ENCODE measurements around the gene MAP7D3. TPM values are rescaled to one million over a fixed set of nuclear protein-coding genes. Genes with fewer than 3 reads are reported as not detected.

Gene MAP7D3
- total and polyA plus RNA-seq, 2 of the 8 experiments (the other 6 are each of a cell fraction or from before 2014, with no cell fraction given) = 4.8 to 19.6 TPM

GRCh38 chrX:136259543-136259942 lies 8.3 kb upstream of the MAP7D3 start:
- ChIA-PET CTCF (ENCODE audit: partially characterized antibody) (interaction anchor here (1.3 kb wide), 1 partner anchor 9 kb away, joined by 12 read pairs; no protein-coding TSS in a partner anchor), POLR2A (ENCODE audit: partially characterized antibody) (no interaction called here)
- Histone ChIP-seq H3K4me2 (ENCODE audit: insufficient read depth in 1 of 2, low read depth in 2 of 2, low read length in 2 of 2) (no peak overlapping the region), H3K79me2 (ENCODE audit: control insufficient read depth in 1 of 2, insufficient read depth in 2 of 2, low read length in 2 of 2) (no peaks in the 10 kb centered on the region), H2AK5ac (ENCODE audit: low read depth, low read length) (no peak overlapping the region), H3K27me3 (replicated peaks in 1 of 4; ENCODE audit: control insufficient read depth in 3 of 4, extremely low read depth in 1 of 4, insufficient read depth in 3 of 4, low read length in 3 of 4) (no peaks in the 10 kb centered on the region), H4K5ac (ENCODE audit: insufficient read length, low read depth, low read length) (no peak overlapping the region), H3K23me2 (ENCODE audit: low read depth, low read length) (no peaks in the 10 kb centered on the region), H3K36me3 (ENCODE audit: control insufficient read depth in 2 of 4, insufficient read depth in 4 of 4, low read length in 3 of 4) (no peaks in the 10 kb centered on the region), H4K8ac (ENCODE audit: extremely low read depth, insufficient read depth, low read length) (no peak overlapping the region), H3K79me1 (ENCODE audit: low read depth, low read length) (no peaks in the 10 kb centered on the region), H2BK120ac (replicated peaks; ENCODE audit: low read depth, low read length) (no peak overlapping the region), H3K27ac (ENCODE audit: low read depth, low read length) (no peak overlapping the region), H3K9me3 (ENCODE audit: insufficient read depth in 2 of 2, low read depth in 1 of 2, low read length in 1 of 2) (no peaks in the 10 kb centered on the region), H2AFZ (ENCODE audit: low read length) (no peak overlapping the region), H3K9ac (replicated peaks in 1 of 4; ENCODE audit: extremely low read depth in 1 of 4, low read depth in 3 of 4, low read length in 3 of 4) (no peak overlapping the region), H3K56ac (replicated peaks; ENCODE audit: insufficient read length, low read depth, low read length) (no peak overlapping the region), H2BK12ac (ENCODE audit: low read depth, low read length) (no peak overlapping the region), H3K18ac (ENCODE audit: extremely low read depth, low read length) (no peak overlapping the region), H3K14ac (ENCODE audit: insufficient read length) (no peak overlapping the region), H3K4ac (replicated peaks; ENCODE audit: insufficient read length, low read depth, low read length) (no peak overlapping the region), H4K91ac (replicated peaks; ENCODE audit: insufficient read length, low read length) (no peak overlapping the region), H3K4me3 (ENCODE audit: extremely low read depth in 1 of 4, insufficient read depth in 2 of 4, low read depth in 3 of 4, low read length in 4 of 4) (no peak overlapping the region), H2BK20ac (ENCODE audit: low read length) (no peak overlapping the region), H2BK15ac (ENCODE audit: low read length) (no peak overlapping the region), H2BK5ac (ENCODE audit: low read depth, low read length) (no peak overlapping the region), H4K20me1 (replicated peaks in 1 of 2; ENCODE audit: control insufficient read depth in 1 of 2, insufficient read depth in 2 of 2, low read length in 2 of 2) (no peaks in the 10 kb centered on the region), H3K4me1 (replicated peaks in 1 of 4; ENCODE audit: control insufficient read depth in 3 of 4, insufficient read depth in 4 of 4, low read length in 3 of 4) (no peaks in the 10 kb centered on the region), H3K23ac (ENCODE audit: insufficient read length) (no peak overlapping the region)
- whole genome bisulfite sequencing, 2 experiments (ENCODE audit: extremely low coverage in 1 of 2, insufficient coverage in 1 of 2, insufficient read length in 1 of 2, insufficient replicate concordance in 2 of 2, low coverage in 1 of 2, low lambda C conversion rate in 2 of 2, missing lambda C conversion rate in 1 of 2) = 80% methylated on average over 4 of the region's 4 CpGs; no CpG with 5 or more reads in 1 of the 2 experiments
- no peak for DNase-seq (ENCODE audit: low read depth in 1 of 2, low spot score in 2 of 2)
- FAIRE-seq = no peak
- TF ChIP-seq RAD21 (IDR thresholded peaks at IDR 0.05 in 1 of 2, conservative IDR thresholded peaks at IDR 0.05 in 1 of 2; ENCODE audit: low read depth in 2 of 2, low read length in 2 of 2) (no peak), GABPA (IDR thresholded peaks at IDR 0.05; ENCODE audit: borderline replicate concordance, insufficient read depth, low read length) (no peak), SAP30 (IDR thresholded peaks at IDR 0.05; ENCODE audit: insufficient read depth, insufficient replicate concordance, low read length) (no peak), E2F6 (IDR thresholded peaks at IDR 0.05) (no peak), SP2 (IDR thresholded peaks at IDR 0.05; ENCODE audit: low read length) (no peak), BCL11A (IDR thresholded peaks at IDR 0.05; ENCODE audit: low read depth in 2 of 2, low read length in 2 of 2) (no peak), ASH2L (IDR thresholded peaks at IDR 0.05; ENCODE audit: low read length) (no peak), MAFK (IDR thresholded peaks at IDR 0.05; ENCODE audit: low read depth, low read length) (no peak), KDM1A (IDR thresholded peaks at IDR 0.05; ENCODE audit: borderline replicate concordance, low read length) (no peak), MAX (IDR thresholded peaks at IDR 0.05) (no peak), POLR2A (IDR thresholded peaks at IDR 0.05; ENCODE audit: control extremely low read depth in 1 of 2, low read depth in 2 of 2, low read length in 2 of 2) (no peak), KDM4A (IDR thresholded peaks at IDR 0.05; ENCODE audit: low read depth, low read length, severe bottlenecking) (no peak)
